ENCODE data around the gene IL12RB2.

IL12RB2 gene, protein sequence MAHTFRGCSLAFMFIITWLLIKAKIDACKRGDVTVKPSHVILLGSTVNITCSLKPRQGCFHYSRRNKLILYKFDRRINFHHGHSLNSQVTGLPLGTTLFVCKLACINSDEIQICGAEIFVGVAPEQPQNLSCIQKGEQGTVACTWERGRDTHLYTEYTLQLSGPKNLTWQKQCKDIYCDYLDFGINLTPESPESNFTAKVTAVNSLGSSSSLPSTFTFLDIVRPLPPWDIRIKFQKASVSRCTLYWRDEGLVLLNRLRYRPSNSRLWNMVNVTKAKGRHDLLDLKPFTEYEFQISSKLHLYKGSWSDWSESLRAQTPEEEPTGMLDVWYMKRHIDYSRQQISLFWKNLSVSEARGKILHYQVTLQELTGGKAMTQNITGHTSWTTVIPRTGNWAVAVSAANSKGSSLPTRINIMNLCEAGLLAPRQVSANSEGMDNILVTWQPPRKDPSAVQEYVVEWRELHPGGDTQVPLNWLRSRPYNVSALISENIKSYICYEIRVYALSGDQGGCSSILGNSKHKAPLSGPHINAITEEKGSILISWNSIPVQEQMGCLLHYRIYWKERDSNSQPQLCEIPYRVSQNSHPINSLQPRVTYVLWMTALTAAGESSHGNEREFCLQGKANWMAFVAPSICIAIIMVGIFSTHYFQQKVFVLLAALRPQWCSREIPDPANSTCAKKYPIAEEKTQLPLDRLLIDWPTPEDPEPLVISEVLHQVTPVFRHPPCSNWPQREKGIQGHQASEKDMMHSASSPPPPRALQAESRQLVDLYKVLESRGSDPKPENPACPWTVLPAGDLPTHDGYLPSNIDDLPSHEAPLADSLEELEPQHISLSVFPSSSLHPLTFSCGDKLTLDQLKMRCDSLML

DNA sequence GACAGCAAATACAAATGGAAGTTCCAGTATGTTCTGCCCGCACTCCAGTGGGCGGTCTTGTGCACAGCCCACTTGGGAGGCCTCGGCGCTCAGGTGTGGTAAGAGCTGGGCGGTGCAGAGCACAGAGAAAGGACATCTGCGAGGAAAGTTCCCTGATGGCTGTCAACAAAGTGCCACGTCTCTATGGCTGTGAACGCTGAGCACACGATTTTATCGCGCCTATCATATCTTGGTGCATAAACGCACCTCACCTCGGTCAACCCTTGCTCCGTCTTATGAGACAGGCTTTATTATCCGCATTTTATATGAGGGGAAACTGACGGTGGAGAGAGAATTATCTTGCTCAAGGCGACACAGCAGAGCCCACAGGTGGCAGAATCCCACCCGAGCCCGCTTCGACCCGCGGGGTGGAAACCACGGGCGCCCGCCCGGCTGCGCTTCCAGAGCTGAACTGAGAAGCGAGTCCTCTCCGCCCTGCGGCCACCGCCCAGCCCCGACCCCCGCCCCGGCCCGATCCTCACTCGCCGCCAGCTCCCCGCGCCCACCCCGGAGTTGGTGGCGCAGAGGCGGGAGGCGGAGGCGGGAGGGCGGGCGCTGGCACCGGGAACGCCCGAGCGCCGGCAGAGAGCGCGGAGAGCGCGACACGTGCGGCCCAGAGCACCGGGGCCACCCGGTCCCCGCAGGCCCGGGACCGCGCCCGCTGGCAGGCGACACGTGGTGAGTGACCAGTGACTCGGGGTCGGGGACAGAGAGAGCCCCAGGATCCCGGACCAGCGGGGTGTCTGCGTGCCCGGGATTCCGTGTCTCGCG lies at the start of gene IL12RB2:
TSS of gene IL12RB2 (plus strand) at position 623 of the 810 bp plus-strand sequence. CDS start 12,496 bp downstream, outside the sequence.
- no peak for DNase-seq (ENCODE audit: low spot score)

DNA sequence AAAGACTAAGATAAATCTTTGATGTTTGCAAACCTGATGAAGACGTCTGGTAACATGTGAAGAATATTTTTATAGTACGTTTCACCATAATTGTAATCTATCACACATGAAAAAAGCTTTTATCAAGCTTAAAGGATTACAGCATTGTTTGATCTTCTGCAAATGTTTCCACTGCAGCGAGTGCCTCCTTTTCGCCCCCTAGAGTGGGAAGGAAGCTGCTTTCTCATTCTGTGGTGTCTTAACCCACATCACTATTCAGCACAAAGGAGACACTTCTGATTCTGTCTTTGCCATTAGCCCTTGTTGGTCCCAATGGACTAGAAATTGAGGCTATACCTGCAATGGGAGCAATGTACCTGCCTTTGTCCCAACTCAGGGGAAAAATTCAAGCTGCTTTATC lies 46.0 kb upstream of the IL12RB2 start:
- no peak for DNase-seq (ENCODE audit: low spot score)

DNA sequence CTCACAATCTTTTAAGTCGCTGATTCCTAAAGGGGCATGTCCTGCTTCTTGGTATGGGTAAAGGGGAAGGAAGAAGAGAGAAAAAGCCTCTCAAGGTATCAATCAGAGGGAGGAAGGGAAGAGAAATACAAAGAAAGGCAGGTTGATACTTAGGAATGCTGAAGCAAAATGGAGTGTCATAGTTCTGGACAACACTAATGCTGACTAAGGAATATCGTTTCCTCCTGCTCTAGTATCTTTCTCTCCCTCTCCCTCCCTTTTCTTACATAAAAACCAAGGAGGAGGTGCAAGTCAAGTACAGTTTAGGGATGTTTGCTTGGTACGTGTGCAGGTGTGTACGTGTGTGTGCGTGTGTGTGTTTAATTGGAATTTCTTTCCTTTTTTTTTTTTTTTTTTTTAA lies 44.9 kb upstream of the IL12RB2 start:
- DNase-seq (ENCODE audit: low spot score) = no peak

DNA sequence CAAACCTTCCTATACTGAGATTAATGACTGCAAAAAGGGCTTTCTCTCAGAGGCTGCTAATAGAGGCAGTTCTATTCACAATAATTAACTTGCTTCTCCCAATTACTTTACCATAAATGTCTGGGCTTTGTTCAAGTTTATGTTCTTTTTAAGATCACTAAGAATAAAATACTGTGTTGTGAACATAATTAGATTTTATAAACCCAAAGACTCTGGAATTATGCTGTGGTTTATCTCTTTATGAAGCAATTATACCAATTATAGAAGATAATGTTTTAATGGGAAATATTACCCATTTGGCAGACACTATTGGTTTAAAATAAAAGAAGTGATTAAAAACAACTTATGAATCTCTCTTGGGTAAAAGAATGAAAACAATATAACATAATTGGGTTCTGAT lies 43.5 kb upstream of the IL12RB2 start:
- no peak for DNase-seq (ENCODE audit: low spot score)

DNA sequence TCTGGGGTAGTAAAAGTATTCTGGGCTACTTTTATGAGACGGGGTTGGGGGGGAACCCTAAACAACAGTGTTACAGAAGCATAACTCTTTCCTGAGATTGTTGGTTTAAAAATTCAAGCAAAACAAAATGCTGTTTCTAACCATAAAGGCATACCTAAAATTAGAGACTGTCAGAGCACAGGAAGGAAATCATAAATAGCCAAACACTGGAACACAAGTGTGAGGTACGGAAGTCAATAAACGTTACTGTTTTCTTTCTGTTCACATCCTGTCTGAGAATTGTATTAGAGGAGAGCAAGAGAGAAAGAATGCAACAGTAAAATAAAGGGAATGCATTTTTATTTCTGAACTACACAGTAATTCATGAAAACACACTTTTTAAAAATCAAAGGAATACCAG lies 42.8 kb upstream of the IL12RB2 start:
- DNase-seq (ENCODE audit: low spot score) = no peak

DNA sequence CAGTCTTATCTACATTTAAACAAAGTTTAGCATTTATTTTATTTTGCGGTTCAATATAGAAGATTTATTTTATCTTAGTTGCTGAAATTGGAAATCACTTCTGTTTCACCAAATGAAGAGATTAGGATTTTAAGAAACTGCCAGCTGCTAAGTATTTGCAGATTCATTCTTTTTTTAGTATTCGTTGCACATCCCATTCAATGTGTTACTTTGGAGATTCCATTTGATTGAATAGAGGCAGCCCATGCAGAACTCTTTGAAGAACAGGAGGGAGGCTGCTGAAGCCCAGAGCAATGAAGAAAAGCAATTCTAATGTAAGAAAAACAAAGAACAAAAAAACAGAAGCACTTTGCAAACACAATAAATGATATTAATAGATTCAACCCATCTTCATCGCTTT lies 38.6 kb upstream of the IL12RB2 start:
- DNase-seq (ENCODE audit: low spot score) = no peak

DNA sequence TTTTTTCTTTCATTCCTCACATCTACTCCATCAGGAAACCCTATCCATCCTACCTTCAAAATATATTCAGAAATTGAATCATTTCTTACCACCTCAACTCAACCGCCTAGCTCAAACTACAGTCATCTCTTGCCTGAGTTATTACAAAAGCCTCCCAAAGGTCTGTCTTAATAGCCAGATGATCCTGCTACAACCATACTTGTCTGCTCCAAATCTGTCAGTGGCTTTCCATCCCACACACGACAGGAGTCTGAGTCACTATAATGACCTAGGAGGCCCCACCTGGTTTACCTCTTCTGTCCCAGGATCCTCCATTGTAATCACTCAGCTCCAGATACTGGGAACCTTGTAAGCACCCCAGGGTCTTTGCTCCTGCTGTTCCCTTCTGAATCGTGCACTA lies 37.1 kb upstream of the IL12RB2 start:
- no peak for DNase-seq (ENCODE audit: low spot score)

DNA sequence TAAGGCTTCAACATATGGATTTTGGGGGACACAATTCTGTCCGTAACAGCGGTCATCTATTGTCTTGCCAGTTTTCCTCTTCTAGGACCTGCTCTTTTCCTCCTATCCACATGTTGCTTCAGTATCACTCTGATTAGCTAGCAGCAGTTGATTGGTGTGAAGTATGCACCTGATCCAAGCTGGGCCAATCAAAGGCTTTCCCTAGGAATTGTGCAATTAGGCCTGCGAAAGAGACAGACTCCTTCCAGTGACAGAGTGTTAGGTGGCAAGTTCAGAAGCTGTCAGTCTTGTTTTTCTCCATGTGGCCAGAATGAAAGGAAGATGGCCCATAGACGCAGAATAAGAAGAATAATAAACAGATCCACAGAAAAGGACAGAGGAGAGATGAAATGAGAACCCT lies 34.1 kb upstream of the IL12RB2 start:
- no peak for DNase-seq (ENCODE audit: low spot score)

DNA sequence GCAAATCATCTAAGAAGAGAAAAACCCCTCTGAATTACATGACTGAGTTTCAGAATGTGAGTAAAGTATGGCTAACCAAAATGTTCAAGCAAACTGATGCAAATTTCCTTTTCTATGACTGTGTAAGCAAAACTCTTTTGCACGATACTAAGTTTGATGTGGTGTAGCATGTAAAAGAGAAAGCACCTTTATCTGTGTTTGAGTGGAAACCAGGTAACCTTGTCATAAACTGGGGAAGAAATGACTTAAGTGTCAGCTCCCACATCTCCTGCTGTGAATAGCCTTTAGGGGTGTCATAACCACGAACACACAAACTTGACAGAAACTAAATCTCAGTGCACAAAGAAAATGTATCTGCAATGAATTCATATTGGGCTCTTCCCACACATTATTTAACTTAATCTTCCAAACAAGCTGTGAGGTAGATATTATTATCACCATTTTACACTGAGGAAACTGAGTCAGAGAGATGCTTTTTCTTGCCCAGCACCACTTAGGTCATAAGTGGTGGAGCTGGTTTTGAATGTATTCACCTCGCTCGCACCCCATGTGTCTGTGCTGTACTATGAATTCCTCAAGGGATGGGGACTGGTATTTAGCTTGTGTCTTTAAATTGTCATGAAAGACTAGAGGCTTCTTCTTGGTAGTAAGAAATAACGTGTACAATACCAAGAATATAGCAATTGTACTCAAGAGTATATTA lies 32.9 kb upstream of the IL12RB2 start:
- no peak for DNase-seq (ENCODE audit: low spot score)

DNA sequence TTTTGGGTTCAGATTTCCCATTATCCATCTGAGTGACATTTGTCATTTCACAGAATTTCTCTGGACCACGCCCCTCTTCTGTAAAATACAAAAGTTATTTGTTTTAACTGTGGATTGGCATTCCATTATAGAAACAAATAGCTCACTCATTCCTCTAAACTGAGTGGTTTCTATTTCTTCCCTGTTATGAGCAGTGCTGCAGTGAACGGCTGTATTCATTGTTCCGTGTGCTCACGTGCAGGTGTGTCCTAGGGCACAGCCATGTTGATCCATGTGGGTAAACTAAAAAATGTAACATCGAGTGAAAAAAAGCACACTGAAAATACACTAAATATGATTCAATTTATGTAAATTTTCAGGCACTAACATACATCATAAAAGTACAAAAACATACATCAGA lies 27.0 kb upstream of the IL12RB2 start:
- DNase-seq (ENCODE audit: low spot score) = peak; percentile 30

DNA sequence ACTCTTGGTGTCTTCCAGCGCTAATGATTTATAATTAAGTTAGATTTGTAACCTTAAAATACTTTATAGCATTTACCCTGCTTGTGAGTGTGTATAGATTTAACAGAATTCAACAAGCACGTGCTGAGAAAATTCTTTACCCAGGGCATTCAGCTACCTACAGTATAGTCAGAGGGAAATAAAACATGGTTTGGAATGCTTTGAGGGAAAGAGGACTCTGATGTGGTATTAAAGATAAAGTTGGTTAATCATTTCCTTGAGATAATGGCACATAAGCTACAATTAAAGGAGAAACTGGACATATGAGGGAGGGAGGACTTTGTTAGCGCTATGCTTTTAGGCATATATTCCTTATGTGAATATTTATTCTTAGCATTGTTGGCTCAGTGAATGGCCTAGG lies 26.4 kb upstream of the IL12RB2 start:
- no peak for DNase-seq (ENCODE audit: low spot score)

DNA sequence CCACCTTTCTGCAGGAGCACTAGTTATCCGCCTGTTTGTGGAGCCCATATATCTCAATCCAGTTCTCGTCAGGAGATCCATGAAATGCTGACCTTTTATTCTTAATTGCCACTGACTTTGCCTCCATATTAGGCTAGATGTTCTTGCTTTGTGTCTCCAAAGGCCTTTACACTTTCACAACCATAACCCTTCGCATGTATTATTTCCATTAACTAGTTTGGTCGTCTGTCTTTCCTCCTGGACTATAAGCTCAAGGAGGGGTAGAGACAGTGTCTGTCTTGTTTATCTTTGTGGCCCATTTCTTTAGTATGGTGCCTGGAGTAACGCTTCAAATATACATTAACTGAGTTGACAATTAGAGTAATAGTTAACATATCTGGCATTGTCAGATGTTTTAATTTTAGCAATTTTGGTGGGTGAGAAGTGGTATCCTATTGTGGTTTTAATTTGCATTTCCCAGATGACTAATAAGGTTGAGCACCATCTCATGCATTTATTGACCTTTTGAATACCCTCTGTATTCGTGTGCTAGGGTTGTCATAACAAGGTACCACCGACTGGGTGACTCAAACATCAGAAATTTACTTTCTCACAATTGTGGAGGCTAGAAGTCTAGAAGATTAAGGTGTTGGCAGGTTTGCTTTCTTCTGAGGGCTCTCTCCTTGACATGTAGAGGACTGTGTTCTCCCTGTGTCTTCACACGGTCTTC lies 21.7 kb upstream of the IL12RB2 start:
- no peak for DNase-seq (ENCODE audit: low spot score)

DNA sequence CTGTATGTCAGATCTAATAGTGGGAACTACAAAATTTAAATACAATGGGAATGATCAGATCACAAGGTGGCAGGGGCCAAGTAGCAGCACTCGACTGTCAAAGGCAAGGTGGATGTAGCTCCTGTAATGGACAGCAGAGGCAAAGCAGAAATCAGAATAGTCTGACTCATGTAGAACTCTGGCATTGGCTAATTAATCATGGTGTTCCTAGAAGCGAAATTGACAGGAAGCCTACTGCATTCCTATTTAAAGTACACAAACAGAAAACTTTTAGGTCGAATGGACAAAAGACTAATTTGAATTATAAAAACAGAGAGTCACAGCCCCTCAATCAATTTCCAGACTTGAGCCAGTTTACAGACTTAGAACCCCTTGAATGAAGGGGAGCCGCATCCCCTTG lies 17.4 kb upstream of the IL12RB2 start:
- DNase-seq (ENCODE audit: low spot score) = no peak

DNA sequence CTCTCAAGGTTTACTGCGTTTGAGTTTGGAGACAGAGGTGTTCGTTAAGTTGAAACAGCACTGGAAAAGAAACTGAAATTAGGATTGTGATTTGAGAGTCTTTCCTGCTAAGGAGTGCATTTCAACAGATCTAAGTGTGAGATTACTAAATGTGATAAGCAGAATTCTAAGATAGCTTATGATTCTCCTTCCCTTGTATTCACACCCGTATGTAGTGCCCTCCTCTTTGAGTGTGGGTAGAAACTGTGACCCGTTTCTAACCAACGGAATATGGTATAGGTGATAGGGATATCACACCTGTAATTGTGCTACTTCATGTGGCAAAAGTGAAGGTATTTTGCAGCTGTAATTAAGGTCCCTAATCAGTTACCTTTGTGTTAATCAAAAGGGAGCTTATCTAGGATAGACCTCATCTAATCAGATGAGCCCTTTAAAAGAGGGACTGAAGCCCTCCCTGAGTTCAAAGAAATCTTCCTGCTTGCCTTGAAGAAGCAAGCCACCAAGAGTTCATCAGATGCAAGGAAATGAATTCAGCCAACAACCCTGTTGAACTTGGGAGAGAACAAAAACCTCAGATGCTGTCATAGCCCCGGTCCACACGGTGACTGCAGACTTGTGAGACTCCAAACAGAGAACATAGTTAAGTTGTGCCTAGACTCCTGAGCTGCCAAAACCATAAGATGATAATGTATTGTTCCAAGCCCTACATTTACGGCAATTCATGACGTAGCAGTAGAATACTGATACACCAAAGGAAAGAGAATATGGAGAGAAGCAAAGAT lies 12.6 kb upstream of the IL12RB2 start:
- DNase-seq (ENCODE audit: low spot score) = no peak

DNA sequence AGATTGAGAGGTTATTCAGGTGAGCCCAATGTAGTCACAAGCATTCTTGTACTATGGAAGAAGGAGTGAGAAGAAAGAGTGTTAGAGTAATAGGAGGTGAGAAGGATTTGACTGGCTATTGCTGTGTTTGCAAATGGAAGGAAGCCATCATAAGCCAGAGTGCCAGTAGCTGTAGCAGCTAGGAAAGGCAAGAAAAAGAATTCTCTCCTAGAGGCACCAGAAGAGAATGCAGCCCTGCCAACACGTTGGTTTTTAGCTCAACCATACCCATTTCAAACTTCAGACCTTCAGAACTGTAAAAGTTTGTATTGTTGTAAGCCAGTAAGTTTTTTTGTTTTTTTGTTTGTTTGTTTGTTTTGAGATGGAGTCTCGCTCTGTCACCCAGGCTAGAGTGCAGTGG lies 8.9 kb upstream of the IL12RB2 start:
- no peak for DNase-seq (ENCODE audit: low spot score)

DNA sequence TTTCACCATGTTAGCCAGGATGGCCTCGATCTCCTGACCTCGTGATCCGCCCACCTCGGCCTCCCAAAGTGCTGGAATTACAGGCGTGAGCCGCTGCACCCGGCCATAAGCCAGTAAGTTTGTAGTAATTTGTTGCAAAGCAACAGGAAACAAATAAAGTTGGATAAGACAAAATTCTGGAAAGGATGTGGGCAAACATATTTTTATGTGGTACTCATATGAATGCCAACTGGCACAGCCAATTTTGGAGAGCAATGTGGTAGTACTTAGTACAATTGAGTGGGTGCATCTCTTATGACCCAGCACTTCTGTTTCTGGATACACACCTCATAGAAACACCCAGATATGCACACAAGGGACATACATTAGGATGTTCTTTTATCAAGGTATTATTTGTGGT lies 8.4 kb upstream of the IL12RB2 start:
- DNase-seq (ENCODE audit: low spot score) = no peak

DNA sequence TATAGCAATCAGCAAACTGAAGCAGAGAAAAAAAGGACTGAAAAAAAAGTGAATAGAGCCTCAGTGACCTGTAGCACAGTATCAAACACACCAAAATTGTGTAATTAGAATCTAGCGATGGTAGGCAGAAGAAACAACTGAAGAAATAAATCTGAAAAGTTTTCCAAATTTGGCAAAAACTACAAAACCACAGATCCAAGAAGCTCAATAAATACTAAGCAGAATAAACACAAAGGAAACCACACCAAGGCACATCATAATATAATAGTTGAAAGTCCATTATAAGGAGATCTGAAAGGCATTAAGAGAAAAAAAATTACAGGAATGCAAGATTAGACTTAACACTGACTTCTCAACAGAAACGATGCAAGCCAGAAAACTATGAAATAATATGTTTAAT lies 7.1 kb upstream of the IL12RB2 start:
- DNase-seq (ENCODE audit: low spot score) = no peak

DNA sequence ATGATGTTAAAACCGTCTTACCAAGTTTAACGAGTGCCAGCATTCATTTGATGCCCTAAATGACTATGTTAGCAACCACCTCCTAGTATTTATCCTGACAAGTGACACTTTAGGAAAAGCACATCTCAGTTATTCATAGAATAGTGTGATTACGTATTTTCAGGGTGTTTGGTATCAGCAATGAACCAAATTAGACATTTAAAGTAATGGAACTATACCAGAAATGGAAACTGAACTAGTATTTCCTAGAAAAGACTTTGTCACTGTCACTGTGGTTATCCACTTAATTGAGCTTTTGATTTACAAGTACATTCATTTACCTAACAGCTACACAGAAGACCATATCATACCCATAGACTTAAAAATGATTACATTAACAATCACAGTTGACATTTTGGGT lies 3.6 kb upstream of the IL12RB2 start:
- no peak for DNase-seq (ENCODE audit: low spot score)

DNA sequence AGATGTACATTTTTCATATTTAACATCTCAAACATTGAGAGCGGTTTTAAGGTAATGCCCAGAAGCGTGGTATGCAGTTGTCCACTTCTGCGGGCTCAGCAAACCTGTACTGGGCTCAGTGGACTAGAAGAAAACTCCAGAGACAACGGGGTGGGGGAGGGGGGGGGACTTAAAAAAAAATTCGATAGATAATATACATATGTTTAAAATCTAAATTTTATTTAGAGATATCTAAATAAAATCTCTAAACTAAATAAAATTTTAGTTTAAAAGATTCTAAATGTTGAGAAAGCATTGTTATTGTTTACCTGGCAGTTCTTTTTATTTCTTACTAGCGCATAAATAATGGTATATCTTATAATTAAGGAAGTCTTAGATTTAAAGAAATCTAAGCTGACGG lies 1.1 kb upstream of the IL12RB2 start:
- no peak for DNase-seq (ENCODE audit: low spot score)

DNA sequence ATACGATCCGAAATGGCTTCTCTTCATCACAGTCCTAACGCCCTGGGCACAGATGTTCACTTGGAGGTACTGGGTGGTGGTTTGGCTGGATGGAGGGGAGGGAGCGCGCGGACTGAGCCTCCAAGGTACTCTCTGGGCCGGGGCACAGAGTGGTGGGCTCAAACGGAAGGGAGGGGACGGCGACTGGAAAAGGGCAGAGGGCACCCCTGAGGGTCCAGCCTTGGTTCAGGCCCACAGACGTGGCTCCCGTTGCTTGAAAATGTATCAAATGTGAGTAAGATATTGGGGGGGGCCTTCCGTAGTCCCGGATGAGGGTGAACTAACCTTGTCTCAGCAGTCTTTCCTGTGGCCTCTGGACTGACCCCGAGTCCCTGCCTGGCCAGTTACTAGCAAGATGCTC lies 463 bp downstream of the IL12RB2 start:
- no peak for DNase-seq (ENCODE audit: low spot score)
